ENCODE results near the gene CLIP2.

The CLIP2 gene

DNA sequence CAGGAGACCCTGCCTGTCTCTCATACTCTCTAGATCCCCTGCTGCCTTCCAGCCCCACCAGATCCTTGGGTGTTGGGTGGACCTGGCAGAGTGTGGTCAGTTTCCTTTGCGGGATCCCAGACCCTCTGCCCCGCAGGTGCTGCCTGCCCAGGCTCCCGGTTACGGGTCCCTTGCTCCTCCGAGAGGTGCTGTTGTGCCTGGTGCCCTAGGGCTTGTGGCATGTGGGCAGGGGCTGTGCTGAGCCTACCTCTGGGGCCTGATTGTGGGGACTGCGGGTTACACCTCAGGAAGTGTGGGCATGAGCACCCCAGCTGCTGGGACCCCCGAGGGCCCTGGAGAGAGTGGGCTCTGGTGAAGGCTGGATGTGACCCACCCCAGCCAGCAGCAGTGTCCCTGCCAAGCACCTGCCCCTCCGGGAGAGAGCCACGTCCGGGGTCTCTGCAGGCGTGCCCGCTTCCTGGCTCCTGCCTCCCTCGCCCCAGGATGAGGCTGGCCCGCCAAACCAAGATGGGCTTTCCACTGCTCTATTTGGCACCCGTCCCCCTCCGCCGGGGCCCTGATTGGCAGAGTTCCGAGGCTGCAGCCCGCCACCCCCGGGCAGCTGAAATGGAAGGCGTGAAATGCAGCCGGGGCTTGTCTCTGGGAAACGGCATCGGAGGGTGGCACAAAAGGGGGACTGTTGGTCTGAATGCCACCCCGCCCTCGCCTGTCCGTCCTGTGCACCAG, 17.0 kb downstream of the CLIP2 start:
- Histone ChIP-seq H2AFZ (ENCODE audit: low read length) (no peak overlapping the region), H3K4me3 (ENCODE audit: low read length, poor library complexity, severe bottlenecking) (no peak overlapping the region), H3K9ac (ENCODE audit: low read depth, low read length, poor library complexity, severe bottlenecking) (no peak overlapping the region), H3K4me1 (ENCODE audit: insufficient read depth, low read length, poor library complexity, severe bottlenecking) (no peaks in the 10 kb centered on the region), H3K9me2 (replicated peaks; ENCODE audit: low read depth, low read length) (no peaks in the 10 kb centered on the region), H4K20me1 (ENCODE audit: insufficient read depth, low read length, poor library complexity, severe bottlenecking) (no peaks in the 10 kb centered on the region), H3K36me3 (ENCODE audit: insufficient read depth, low read length) (no peaks in the 10 kb centered on the region), H3F3A (ENCODE audit: low read depth) (no peaks in the 10 kb centered on the region), H3K27me3 (ENCODE audit: insufficient read depth, low read length, poor library complexity, severe bottlenecking) (no peaks in the 10 kb centered on the region), H3K9me3 (ENCODE audit: insufficient read depth, low read depth, low read length) (no peaks in the 10 kb centered on the region), H3K4me2 (ENCODE audit: low read depth, low read length, poor library complexity, severe bottlenecking) (no peak overlapping the region), H3K79me2 (ENCODE audit: insufficient read depth, low read length) (peaks cover 9% of the 10 kb centered on the region; the same call in 1 of the 2 replicates)
- TF ChIP-seq, protein P1, sequence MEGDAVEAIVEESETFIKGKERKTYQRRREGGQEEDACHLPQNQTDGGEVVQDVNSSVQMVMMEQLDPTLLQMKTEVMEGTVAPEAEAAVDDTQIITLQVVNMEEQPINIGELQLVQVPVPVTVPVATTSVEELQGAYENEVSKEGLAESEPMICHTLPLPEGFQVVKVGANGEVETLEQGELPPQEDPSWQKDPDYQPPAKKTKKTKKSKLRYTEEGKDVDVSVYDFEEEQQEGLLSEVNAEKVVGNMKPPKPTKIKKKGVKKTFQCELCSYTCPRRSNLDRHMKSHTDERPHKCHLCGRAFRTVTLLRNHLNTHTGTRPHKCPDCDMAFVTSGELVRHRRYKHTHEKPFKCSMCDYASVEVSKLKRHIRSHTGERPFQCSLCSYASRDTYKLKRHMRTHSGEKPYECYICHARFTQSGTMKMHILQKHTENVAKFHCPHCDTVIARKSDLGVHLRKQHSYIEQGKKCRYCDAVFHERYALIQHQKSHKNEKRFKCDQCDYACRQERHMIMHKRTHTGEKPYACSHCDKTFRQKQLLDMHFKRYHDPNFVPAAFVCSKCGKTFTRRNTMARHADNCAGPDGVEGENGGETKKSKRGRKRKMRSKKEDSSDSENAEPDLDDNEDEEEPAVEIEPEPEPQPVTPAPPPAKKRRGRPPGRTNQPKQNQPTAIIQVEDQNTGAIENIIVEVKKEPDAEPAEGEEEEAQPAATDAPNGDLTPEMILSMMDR (conservative IDR thresholded peaks at IDR 0.05; ENCODE audit: low read length): no peak
- TF ChIP-seq EZH2phosphoT487 (IDR thresholded peaks at IDR 0.05; ENCODE audit: borderline replicate concordance): no peak

DNA sequence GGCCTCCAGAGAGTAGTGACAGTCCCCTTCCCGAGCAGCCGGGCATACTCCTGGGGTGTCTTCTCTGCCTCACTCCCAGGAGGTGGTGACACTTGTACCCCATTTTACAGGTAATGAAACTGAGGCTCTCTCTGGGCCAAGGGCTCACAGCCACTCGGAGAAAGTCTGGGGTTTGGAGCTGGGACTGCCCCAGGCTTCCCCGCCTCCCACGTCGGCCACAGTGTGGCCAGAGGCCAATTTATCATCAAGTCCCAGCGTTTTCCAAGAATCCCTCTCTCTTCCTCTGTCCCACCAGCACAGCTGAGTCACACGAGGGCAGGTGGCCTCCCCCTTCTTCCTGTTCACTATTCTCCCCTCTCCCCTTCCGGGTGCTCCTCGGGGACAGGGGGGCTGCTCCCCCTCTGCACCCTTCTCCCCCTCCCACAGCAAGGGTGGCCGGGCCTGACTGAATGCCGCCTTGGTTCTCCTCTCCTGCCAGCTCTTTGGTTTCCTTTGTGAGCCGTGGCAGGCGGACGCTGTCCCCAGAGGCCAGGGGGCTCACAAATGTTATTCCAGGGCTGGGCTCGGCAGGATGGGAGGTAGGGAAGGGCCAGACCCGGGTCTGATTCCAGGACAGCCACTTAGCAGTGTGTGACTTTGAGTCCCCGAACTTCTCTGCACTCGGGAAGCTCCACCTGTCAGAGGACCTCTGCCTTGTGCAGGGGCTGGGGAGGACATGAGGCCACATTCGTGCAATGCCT, 17.7 kb downstream of the CLIP2 start:
- no peak overlapping the region for H3K4me3 ChIP-seq (ENCODE audit: low read length, poor library complexity, severe bottlenecking)
- no peak overlapping the region for H3K4me2 ChIP-seq (ENCODE audit: low read depth, low read length, poor library complexity, severe bottlenecking)

DNA sequence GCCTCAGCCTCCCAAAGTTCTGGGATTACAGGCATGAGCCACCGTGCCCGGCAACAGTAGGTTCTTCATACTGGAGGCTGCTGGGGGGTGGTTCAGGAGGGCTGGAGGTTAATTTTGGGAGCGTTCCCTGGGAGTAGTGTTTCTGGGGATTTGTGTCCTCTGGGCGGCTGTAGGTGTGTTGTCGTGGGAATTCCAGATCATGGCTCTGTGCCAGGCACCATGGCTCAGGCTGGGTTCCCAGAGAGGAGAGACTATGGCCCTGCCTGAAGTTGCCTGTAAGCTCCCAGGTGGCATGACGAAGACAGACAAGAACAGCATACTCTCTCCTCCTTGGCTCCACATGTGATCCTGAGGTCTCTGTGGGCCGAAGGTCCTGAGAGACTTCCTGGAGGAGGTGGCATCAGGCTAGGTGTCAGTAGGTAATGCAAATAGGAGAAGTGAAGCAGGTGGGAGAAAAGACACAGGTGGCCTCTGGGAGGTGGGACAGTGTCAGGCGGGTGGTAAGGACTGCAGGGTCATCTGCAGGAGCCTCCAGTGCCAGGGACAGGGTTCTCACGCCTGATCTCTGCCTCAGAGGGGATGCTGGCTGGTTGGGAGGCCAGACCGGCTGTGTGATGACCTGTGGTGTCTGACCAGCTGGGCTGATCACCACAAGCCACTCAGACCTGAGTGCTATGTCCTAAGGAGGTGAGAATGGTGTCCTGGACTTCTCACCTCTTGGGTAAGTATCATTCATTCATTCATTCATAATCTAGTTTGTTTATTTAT, 18.7 kb downstream of the CLIP2 start:
- H3K79me2 ChIP-seq (ENCODE audit: insufficient read depth, low read length): peaks cover 3% of the 10 kb centered on the region; the same call in 1 of the 2 replicates
- no peaks in the 10 kb centered on the region for H3K4me1 ChIP-seq (ENCODE audit: insufficient read depth, low read length, poor library complexity, severe bottlenecking)
- no peak overlapping the region for H3K4me2 ChIP-seq (ENCODE audit: low read depth, low read length, poor library complexity, severe bottlenecking)
- H3K36me3 ChIP-seq (ENCODE audit: insufficient read depth, low read length): no peaks in the 10 kb centered on the region
- no peaks in the 10 kb centered on the region for H4K20me1 ChIP-seq (ENCODE audit: insufficient read depth, low read length, poor library complexity, severe bottlenecking)
- TF ChIP-seq EZH2phosphoT487 (IDR thresholded peaks at IDR 0.05; ENCODE audit: borderline replicate concordance): no peak
- TF ChIP-seq, protein P1 (conservative IDR thresholded peaks at IDR 0.05; ENCODE audit: low read length): no peak
- no peaks in the 10 kb centered on the region for H3K9me2 ChIP-seq (replicated peaks; ENCODE audit: low read depth, low read length)
- no peaks in the 10 kb centered on the region for H3K27me3 ChIP-seq (ENCODE audit: insufficient read depth, low read length, poor library complexity, severe bottlenecking)
- no peak overlapping the region for H2AFZ ChIP-seq (ENCODE audit: low read length)
- H3K4me3 ChIP-seq (ENCODE audit: low read length, poor library complexity, severe bottlenecking): no peak overlapping the region
- H3F3A ChIP-seq (ENCODE audit: low read depth): no peaks in the 10 kb centered on the region
- no peak overlapping the region for H3K9ac ChIP-seq (ENCODE audit: low read depth, low read length, poor library complexity, severe bottlenecking)
- H3K9me3 ChIP-seq (ENCODE audit: insufficient read depth, low read depth, low read length): no peaks in the 10 kb centered on the region

More for the DNA sequence above, 17.7 kb downstream of the CLIP2 start:
- no peaks in the 10 kb centered on the region for H4K20me1 ChIP-seq (ENCODE audit: insufficient read depth, low read length, poor library complexity, severe bottlenecking)
- H3F3A ChIP-seq (ENCODE audit: low read depth): no peaks in the 10 kb centered on the region
- no peak overlapping the region for H2AFZ ChIP-seq (ENCODE audit: low read length)
- H3K79me2 ChIP-seq (ENCODE audit: insufficient read depth, low read length): peaks cover 9% of the 10 kb centered on the region; the same call in 1 of the 2 replicates
- no peak overlapping the region for H3K9ac ChIP-seq (ENCODE audit: low read depth, low read length, poor library complexity, severe bottlenecking)
- no peaks in the 10 kb centered on the region for H3K4me1 ChIP-seq (ENCODE audit: insufficient read depth, low read length, poor library complexity, severe bottlenecking)
- H3K27me3 ChIP-seq (ENCODE audit: insufficient read depth, low read length, poor library complexity, severe bottlenecking): no peaks in the 10 kb centered on the region
- H3K36me3 ChIP-seq (ENCODE audit: insufficient read depth, low read length): no peaks in the 10 kb centered on the region
- H3K9me3 ChIP-seq (ENCODE audit: insufficient read depth, low read depth, low read length): no peaks in the 10 kb centered on the region
- TF ChIP-seq, protein P1 (conservative IDR thresholded peaks at IDR 0.05; ENCODE audit: low read length): no peak
- TF ChIP-seq EZH2phosphoT487 (IDR thresholded peaks at IDR 0.05; ENCODE audit: borderline replicate concordance): no peak
- H3K9me2 ChIP-seq (replicated peaks; ENCODE audit: low read depth, low read length): no peaks in the 10 kb centered on the region

All from Loucy (cell line).